ENCODE measurements around the gene SF3B3.

- TF ChIP-seq EZH2phosphoT487 (IDR thresholded peaks at IDR 0.05; ENCODE audit: borderline replicate concordance, low read length) (no peak), CTCF (conservative IDR thresholded peaks at IDR 0.05; ENCODE audit: low read depth, low read length) (no peak)
Observed at GRCh38 chr16:70571623-70572022, 48.0 kb downstream of the SF3B3 start.

All from PC-3 (cell line).